Transverse colon (tissue), 4 donors: Measurements from ENCODE around the gene EMX1. TPM values are rescaled to one million over a fixed set of nuclear protein-coding genes. Genes with fewer than 3 reads are reported as not detected.
A peak's percentile ranks its signal among the peaks of the same experiment; 100 is the strongest.

Experiments used
- DNase-seq: peaks from one replicate; pipeline ENCODE4 v3.0.0-alpha.2; 2019
- H3K27ac ChIP-seq, 4 donors: fragments of 200-600 bp; sonication (generic); 2 replicates each; pipeline ENCODE4 v1.5.1; 2016 to 2018; ENCODE audit warnings: inconsistent platforms in 4 of 4
- H3K27me3 ChIP-seq: fragments of 200-600 bp; sonication (generic); 2 replicates; pipeline ENCODE4 v1.5.1; 2017; ENCODE audit warnings: inconsistent platforms
- H3K36me3 ChIP-seq, 4 donors: fragments of 200-600 bp; sonication (generic); 2 replicates each; pipeline ENCODE4 v1.5.1; 2017 to 2019; ENCODE audit warnings: inconsistent platforms in 4 of 4
- H3K4me1 ChIP-seq, 4 donors: fragments of 200-600 bp; sonication (generic); 2 replicates each; pipeline ENCODE4 v1.5.1; 2017 to 2020; ENCODE audit warnings: inconsistent platforms in 4 of 4
- H3K4me3 ChIP-seq, 4 donors: fragments of 200-600 bp; sonication (generic); 1 replicate in 1 of 4; 2 replicates in 3 of 4; pipeline versions ENCODE4 v1.5.1 to v1.6.1; 2017 to 2019; ENCODE audit warnings: inconsistent platforms in 4 of 4
- H3K9me3 ChIP-seq, 2 donors: fragments of 200-600 bp; sonication (generic); 2 replicates each; pipeline ENCODE4 v1.5.1; 2017 to 2019; ENCODE audit warnings: inconsistent platforms in 2 of 2
- EP300 ChIP-seq: sonication (generic); formaldehyde crosslinking; IDR thresholded peaks from one replicate; pipeline ENCODE4 v1.6.1; 2017; ENCODE audit warnings: antibody characterized with exemption, low read depth
- POLR2A ChIP-seq: fragments of 450-650 bp; IDR thresholded peaks from one replicate; pipeline ENCODE4 v1.6.1; 2016; ENCODE audit warnings: antibody characterized with exemption, mild to moderate bottlenecking, moderate library complexity
- POLR2AphosphoS5 ChIP-seq, 3 donors: sonication (generic); formaldehyde crosslinking; IDR thresholded peaks; one replicate each; pipeline ENCODE4 v1.6.1; 2016; ENCODE audit warnings: antibody characterized with exemption in 3 of 3
- WGBS, 2 donors: methylation state at CpG; one replicate each; pipeline ENCODE4 v1.1.5; 2018; ENCODE audit warnings: low coverage in 1 of 2; 5-methylcytosine and 5-hydroxymethylcytosine counted together
- in situ Hi-C, 4 donors: fragments of 200-750 bp; cut with MboI; loops; one replicate each; pipeline versions ENCODE4 v1.15.0 to v1.15.1; 2017; ENCODE audit warnings: low sequenced_read_pairs in 3 of 4, low pct_ligation_motif_present in 1 of 4, low pct_unique_long_range_greater_than_20kb in 1 of 4
- intact Hi-C: fragments of 100-400 bp; cut with DNase I; formaldehyde crosslinking; loops from one replicate; pipeline ENCODE4 v1.15.1; 2023; ENCODE audit warnings: low total_unique reads
- total RNA-seq, 4 donors: library from RNA; depleted of rRNA; stranded (reverse); fragments of >200 nt; gene quantifications; one replicate each; pipeline ENCODE4 v1.1.0, GENCODE V29; 2016
- TF ChIP-seq, protein P1 (sequence below), 5 experiments: fragments of 200-600 bp in 3 of 5; fragments of 450-650 bp in 2 of 5; sonication (generic) in 3 of 5; IDR thresholded peaks; 1 replicate in 2 of 5; 2 replicates in 3 of 5; pipeline ENCODE4 v1.5.1; 2016 to 2017; ENCODE audit warnings: antibody characterized with exemption in 5 of 5, inconsistent platforms in 3 of 5, mild to moderate bottlenecking in 2 of 5, moderate library complexity in 1 of 5

Gene EMX1
- total RNA-seq, 4 donors from 2014 or later: 1.5 to 2.9 (median 2.7) TPM; not detected in 1

DNA sequence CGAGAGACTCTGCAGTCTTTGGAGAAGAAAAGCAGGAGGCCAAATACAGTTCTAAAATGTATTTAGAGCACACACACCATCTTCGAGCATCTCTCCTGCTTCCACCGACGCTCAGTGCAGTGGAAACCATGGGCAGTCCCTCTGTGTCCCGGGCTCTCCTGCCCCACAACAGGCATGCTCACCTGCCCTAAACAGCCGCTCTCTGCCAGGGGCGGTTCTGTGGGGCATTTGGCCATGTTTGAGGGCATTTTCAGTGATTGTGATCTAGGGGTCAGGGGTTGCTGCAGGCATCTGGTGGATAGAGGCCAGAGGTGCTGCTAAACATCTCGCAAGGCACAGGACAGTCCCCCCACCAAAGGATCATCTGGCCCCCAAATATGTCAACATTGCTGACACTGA, 55.8 kb downstream of the EMX1 start:
- WGBS, 2 donors: 67 to 89% methylated on average over 1 to 8 of the region's 8 CpGs
- DNase-seq: no peak

DNA sequence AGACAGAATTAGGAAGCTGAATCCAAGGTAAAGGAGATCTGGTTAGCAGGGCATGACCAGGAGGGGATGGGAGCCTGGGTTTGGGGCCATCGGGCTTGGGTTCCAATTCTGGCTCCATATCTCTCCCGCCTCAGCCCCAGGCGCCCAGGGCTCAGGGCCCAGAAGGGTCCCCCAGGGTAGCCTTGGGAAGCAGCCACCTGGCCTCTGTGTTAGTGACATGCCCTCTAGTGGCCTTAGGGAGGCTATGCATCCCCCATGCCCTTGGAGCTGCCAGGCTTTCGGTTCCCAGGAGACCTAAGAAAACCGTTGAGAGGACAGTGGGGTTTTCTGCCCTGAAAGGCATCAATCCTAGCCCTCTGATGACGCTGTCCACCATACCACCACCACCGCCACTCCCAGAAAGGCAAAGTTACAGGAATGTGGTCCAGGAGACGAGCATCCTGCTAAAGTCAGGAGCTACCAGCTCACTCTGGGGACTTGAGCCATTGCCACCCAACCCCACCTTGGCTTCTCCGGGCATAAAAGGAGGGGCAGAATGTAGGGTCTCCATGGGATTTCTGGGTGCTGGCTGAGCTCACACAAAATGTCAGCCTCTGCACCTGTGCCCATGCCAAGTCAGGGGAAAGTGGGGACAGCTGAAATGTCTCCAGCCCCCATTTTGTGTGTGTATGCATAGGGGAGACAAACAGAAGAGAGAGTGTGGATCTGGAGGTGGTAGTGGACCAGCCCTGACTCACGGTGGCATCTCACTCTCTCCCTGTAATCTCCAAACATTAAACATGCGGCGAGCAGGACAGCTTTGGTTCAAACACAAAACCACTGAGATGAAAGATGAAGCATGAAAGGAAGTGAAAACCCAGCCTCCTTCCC, 56.5 kb downstream of the EMX1 start:
- WGBS, 2 donors: 70 to 73% methylated on average over 3 to 11 of the region's 12 CpGs
- intact Hi-C loops: loop anchor here (5.0 kb wide), 1 partner anchor 82 kb away; no protein-coding TSS in a partner anchor
- no peaks in the 10 kb centered on the region for H3K4me1 ChIP-seq
- H3K4me3 ChIP-seq: no peak overlapping the region
- in situ Hi-C loops: no loop called here
- H3K36me3 ChIP-seq: no peaks in the 10 kb centered on the region
- no peak for TF ChIP-seq POLR2A
- no peak for TF ChIP-seq POLR2AphosphoS5 (IDR thresholded peaks at IDR 0.05)
- no peak for TF ChIP-seq EP300
- TF ChIP-seq, protein P1, sequence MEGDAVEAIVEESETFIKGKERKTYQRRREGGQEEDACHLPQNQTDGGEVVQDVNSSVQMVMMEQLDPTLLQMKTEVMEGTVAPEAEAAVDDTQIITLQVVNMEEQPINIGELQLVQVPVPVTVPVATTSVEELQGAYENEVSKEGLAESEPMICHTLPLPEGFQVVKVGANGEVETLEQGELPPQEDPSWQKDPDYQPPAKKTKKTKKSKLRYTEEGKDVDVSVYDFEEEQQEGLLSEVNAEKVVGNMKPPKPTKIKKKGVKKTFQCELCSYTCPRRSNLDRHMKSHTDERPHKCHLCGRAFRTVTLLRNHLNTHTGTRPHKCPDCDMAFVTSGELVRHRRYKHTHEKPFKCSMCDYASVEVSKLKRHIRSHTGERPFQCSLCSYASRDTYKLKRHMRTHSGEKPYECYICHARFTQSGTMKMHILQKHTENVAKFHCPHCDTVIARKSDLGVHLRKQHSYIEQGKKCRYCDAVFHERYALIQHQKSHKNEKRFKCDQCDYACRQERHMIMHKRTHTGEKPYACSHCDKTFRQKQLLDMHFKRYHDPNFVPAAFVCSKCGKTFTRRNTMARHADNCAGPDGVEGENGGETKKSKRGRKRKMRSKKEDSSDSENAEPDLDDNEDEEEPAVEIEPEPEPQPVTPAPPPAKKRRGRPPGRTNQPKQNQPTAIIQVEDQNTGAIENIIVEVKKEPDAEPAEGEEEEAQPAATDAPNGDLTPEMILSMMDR (IDR thresholded peaks at IDR 0.05): peak; percentile 54 to 76 (median 71)
- H3K27me3 ChIP-seq: no peaks in the 10 kb centered on the region
- no peak overlapping the region for H3K27ac ChIP-seq
- H3K9me3 ChIP-seq: no peaks in the 10 kb centered on the region
- DNase-seq: peak; percentile 41

More for the DNA sequence above, 55.8 kb downstream of the EMX1 start:
- H3K9me3 ChIP-seq: no peaks in the 10 kb centered on the region
- no peaks in the 10 kb centered on the region for H3K27me3 ChIP-seq
- no peak overlapping the region for H3K27ac ChIP-seq
- intact Hi-C loops: loop anchor here (5.0 kb wide), 1 partner anchor 81 kb away; no protein-coding TSS in a partner anchor
- no peaks in the 10 kb centered on the region for H3K36me3 ChIP-seq
- H3K4me1 ChIP-seq: no peaks in the 10 kb centered on the region
- TF ChIP-seq POLR2AphosphoS5 (IDR thresholded peaks at IDR 0.05): no peak
- TF ChIP-seq, protein P1 (IDR thresholded peaks at IDR 0.05): no peak
- H3K4me3 ChIP-seq: no peak overlapping the region
- in situ Hi-C loops: no loop called here

DNA sequence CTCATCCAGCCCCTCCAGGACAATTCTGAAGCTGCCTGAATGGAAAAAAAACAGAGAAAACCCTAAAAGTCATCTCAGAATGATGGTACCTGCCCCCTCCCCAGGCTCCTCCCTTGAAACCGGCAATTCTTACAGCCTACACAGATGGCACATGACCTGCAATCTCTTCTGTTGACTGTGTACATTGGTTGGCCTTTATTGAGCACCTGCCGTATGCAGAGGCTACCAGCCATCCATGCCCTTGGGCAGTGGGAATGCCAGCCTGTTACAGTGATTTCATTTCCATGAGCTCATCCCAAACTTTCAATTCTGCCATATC, 57.1 kb downstream of the EMX1 start:
- Histone ChIP-seq H3K4me1 (no peaks in the 10 kb centered on the region), H3K36me3 (no peaks in the 10 kb centered on the region), H3K9me3 (no peaks in the 10 kb centered on the region), H3K27ac (no peak overlapping the region), H3K4me3 (no peak overlapping the region), H3K27me3 (no peaks in the 10 kb centered on the region)
- intact Hi-C loops: loop anchor here (5.0 kb wide), 1 partner anchor 82 kb away; no protein-coding TSS in a partner anchor
- DNase-seq: no peak
- TF ChIP-seq POLR2AphosphoS5 (IDR thresholded peaks at IDR 0.05): no peak
- in situ Hi-C loops: no loop called here
- 46% methylated on average over 2 of the region's 2 CpGs; no CpG with 5 or more reads in 1 of the 2 donors for WGBS, 2 donors

DNA sequence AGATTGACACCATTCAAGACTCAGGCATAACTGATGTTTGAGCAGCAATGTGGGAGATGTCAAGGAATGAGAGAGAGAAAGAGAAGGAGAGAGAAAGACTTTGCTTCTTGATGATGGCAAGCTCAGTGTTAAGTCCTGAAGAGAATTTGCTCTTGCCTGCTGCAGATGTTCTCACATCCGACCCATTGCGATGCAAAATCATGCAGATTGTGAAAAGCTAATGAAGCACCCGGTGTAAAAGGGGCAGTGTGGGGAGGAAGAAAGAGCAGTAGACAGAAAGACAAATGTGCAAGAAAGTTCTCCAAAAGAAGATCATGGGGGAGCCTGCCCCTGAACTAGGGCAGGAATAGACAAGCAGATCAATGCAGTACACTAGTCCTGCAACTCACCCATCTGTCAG, 57.7 kb downstream of the EMX1 start:
- Histone ChIP-seq H3K27me3 (no peaks in the 10 kb centered on the region), H3K9me3 (no peaks in the 10 kb centered on the region), H3K27ac (no peak overlapping the region), H3K36me3 (no peaks in the 10 kb centered on the region), H3K4me3 (no peak overlapping the region), H3K4me1 (no peaks in the 10 kb centered on the region)
- 81 to 82% methylated on average over 3 of the region's 3 CpGs for WGBS, 2 donors
- TF ChIP-seq POLR2A (no peak), POLR2AphosphoS5 (IDR thresholded peaks at IDR 0.05) (no peak), EP300 (no peak)
- TF ChIP-seq, protein P1 (IDR thresholded peaks at IDR 0.05): no peak
- intact Hi-C loops (no loop called here), in situ Hi-C loops (loop anchor here in 1 of 4 donors (25.0 kb wide), 1 partner anchor 212 kb away; no protein-coding TSS in a partner anchor)
- no peak for DNase-seq
